Raji (cell line): ENCODE measurements around the gene MCM6.

Experiments
- POLR2A ChIP-seq: IDR thresholded peaks from 2 replicates; pipeline ENCODE4 v1.6.1; 2011; ENCODE audit warnings: low read depth, low read length, control low read depth; ENCODE audit not compliant: insufficient read depth

The MCM6 gene

GRCh38 chr2:135812907-135813511 is 63.2 kb downstream of the MCM6 start:
- no peak for TF ChIP-seq POLR2A

GRCh38 chr2:135803278-135803677 is 73.0 kb downstream of the MCM6 start:
- no peak for TF ChIP-seq POLR2A

- no peak for TF ChIP-seq POLR2A
Observed at GRCh38 chr2:135802350-135802749, 73.9 kb downstream of the MCM6 start.

GRCh38 chr2:135800513-135801460 is 75.5 kb downstream of the MCM6 start:
- TF ChIP-seq POLR2A, result no peak

GRCh38 chr2:135799738-135800137 is 76.5 kb downstream of the MCM6 start:
- no peak for TF ChIP-seq POLR2A

GRCh38 chr2:135798762-135799161 is 77.5 kb downstream of the MCM6 start:
- TF ChIP-seq POLR2A, result no peak

- no peak for TF ChIP-seq POLR2A
Observed at GRCh38 chr2:135798275-135798705, 78.0 kb downstream of the MCM6 start.

GRCh38 chr2:135797497-135798274 is 78.6 kb downstream of the MCM6 start:
- TF ChIP-seq POLR2A, result no peak

GRCh38 chr2:135796606-135797005 is 79.6 kb downstream of the MCM6 start:
- TF ChIP-seq POLR2A, result no peak

GRCh38 chr2:135792401-135793150 is 83.7 kb downstream of the MCM6 start:
- TF ChIP-seq POLR2A, result no peak

GRCh38 chr2:135791418-135792190 is 84.6 kb downstream of the MCM6 start:
- TF ChIP-seq POLR2A, result no peak

- no peak for TF ChIP-seq POLR2A
Observed at GRCh38 chr2:135790423-135790822, 85.8 kb downstream of the MCM6 start.
